ENCODE results near the gene PBX3.

Gene PBX3

GRCh38 chr9:125881042-125881441, 133.9 kb downstream of the PBX3 start:
- DNase-seq: no peak

DNA sequence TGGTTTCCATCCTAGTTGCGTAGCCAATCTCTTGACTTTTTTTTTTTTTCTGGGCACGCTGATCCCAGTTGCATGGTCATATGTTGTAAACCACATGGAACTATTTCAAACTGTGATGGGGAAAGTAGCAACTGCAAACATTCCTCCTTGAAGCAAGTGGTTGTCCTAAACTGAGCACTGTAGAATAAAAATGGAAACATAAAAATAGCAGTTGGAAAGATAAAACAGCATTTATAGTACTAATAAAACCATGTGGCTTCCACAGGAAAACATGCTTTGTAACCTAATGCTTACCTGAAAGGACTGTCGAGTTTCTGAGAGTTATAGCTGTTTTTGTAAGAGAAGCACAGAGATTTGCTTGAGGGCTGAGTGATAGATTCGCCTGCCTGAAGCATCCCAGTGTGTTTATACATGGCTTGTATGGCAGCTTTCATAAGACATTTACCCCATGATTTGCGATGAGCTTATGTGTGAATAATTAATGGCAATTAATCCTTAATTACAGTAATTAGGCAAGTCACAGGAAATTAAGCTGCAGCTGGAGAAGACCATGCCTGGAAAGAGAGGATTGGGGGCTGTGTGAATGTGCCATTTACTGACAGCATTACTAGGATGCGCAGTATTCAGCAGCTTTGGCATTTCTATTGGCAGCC, 136.5 kb downstream of the PBX3 start:
- DNase-seq: no peak

- DNase-seq: no peak
Observed at GRCh38 chr9:125884218-125884595, 137.0 kb downstream of the PBX3 start.

GRCh38 chr9:125885405-125886034, 138.3 kb downstream of the PBX3 start:
- DNase-seq: no peak

- no peak for DNase-seq
Observed at GRCh38 chr9:125886365-125886764, 139.2 kb downstream of the PBX3 start.

DNA sequence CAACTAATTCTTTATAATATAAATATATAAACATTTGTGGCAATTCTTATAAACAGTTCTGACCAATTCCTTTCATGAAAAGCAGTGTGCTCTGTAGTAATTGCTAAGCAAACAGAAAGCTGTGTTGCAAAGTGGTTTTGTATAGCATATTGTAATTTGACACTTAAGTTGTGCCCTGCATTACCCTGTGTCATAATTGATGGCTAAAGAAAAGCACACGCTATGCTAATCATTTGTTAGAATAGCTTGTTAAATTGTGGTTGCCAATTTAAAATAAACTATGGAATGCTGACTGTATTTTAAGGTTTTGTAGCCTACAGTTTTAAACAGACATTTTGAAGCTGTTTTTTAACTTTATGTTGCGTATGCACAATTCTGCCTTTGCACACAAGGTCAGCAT, 140.0 kb downstream of the PBX3 start:
- DNase-seq: no peak

DNA sequence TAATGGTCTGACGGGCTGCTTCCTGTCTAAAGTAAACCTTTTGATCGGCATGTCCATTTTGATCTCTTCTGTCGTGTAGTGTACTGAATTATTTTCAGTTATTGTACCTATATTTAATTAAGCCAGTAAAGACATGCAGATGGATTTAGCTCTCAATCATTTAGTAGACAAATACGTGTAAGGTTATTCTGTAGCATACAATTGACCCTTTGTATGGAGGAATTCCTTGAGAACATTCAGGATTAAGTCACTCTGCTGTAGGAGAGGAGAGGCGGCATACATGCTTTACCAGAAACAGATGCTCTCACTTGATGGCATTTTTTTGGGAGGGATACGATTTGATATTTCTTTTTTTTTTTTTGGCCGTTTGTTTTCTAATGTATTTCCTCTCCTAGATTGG, 141.0 kb downstream of the PBX3 start:
- DNase-seq: no peak

DNA sequence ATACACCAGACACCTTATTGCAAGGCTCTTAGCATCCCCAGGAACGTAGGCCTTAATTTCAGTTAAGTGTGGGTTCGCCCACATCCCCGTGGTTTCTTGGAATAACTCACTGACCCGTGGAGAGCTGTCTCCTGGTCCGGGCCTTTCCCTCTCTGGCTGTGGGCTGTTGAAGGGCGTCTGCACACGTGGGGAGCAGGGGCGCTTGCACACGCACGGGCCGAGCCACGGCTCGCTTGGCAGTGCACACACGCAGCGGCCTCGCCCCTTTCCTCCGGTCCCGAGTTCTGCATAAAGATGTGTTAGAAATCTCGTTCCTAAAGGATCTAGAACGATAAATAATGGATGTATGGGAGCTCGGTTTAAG, 141.9 kb downstream of the PBX3 start:
- DNase-seq: no peak

DNA sequence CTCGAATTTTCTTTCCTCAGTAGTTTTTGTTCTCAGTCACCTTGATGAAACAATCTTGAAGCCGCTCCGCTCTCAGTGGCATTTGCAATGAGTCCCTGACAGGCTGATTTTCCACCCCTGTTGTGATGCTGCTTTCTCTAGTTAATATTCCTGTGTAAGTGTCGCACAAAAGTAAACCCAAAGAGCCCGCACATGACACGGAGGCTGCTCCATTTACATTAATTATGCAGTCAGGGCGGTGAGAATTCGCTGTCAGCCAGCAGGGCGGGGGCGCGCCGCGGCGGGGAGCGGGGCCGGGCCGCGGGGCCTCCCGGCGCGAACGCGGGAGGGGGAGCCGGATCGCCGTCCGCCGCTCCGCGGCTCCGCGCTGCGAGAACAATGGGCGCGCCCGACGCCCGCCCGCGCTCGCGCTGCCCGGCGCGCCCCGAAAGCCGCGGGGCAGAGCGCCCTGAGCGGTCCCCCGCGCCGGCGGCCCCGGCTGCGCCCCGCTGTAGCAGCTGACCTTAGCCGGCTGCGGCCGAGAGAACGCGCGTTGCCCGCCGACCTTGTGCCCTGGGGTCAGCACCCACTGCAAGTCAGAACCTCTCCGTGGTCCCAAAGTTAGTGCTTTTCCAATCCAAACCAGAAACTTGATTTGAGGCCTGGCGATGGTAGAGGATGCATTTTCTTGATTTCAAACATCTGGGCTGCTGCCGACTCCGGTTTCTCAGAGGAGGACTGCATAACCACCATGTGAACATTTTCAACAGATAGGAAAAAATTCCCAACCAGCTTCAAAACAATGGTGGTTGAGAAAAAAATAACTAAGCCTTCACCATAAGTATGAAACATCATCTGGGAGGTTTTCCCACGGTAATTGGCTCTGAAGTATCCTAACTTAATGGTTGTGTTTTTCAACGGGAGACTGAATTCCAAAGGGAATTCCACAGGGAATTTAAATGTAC, 142.6 kb downstream of the PBX3 start:
- peak; percentile 25 to 37 for DNase-seq

DNA sequence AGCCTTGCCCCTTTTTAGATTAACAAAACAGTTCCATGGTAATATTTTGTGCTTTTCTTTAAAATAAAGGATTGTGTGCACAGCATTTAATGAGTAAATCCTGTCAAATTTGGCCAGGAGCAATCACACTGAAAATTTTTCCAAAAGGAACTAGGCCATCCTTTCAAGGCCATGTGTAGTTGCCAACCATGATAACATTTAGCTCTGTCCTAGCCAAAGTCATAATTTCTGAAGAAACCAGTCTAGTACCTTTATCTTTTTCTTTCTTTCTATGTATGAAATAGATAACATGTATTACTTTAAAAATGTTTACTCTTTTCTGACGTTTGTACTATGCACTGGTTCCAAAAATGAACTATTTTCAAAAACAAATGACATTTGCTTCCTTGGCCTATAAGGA, 143.7 kb downstream of the PBX3 start:
- no peak for DNase-seq

GRCh38 chr9:125893277-125893676, 146.1 kb downstream of the PBX3 start:
- no peak for DNase-seq

GRCh38 chr9:125894566-125894965, 147.4 kb downstream of the PBX3 start:
- DNase-seq: no peak

DNA sequence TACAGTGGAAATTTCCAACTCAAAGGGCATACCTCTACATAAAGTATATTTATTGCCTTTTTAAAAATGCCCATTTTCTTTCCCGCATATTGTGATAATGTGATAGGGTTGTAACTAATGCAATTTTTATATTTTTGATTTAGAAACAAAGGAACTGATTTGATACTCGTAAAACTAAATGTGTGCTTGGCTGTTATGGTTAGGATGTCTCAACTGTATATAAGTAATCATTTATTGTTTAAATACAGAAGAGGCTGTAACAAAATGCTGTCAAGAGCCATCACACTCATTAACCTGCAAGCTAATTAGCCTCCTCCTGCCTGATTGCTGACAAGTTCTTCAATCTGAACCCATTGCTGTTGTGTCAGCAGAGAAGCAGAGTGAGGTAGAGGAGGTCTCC, 149.2 kb downstream of the PBX3 start:
- no peak for DNase-seq

- no peak for DNase-seq
Observed at GRCh38 chr9:125896964-125897363, 149.8 kb downstream of the PBX3 start.

GRCh38 chr9:125897481-125897880, 150.3 kb downstream of the PBX3 start:
- no peak for DNase-seq

DNA sequence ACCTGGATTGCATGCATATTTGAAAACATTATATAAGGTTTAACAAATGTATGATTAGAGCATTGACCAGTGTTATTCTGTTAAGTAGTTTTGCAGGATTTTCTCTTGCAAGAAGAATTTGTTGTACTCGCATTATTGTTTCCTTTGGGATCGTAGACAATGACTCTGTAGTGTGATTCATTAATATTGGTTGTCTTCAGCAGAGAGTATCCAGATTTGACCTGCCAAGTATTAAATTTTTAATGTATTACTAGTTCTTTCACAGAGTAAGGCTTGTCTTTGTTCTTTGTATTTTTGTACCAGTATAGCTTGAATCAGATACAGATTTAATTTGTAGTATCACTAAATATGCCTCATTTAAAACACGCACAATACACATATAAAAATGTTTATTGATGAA, 155.0 kb downstream of the PBX3 start:
- DNase-seq: no peak

DNA sequence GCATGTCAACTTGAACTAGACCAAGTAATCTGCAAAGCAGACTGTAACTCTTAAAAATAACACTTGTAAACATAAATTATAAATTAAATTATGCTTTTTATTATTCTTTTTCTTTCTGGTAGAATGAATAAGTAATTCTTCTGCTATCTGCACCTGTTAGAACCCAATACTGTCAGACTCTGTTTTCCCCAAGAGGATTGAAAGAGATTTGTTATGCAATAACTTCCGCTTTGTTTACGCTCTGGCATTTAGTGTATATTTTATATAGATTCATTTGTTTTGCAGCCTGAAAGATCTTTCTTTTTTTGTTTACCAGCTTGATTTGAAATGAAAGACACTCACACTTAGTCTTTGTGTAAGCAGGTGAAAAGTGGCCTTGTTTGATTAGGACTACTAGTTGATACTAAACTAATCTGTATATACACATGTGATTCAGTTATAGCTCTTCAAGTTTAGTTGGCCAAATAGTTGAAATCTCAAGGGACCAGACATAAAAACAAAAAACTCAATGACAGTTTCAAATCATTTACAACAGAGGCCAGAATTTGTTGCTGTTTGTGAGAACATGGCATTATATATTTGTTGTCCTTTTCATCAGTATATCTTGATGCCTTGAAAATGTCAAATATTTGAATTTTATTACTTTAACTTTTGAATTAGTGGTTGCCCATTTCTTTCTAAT, 155.8 kb downstream of the PBX3 start:
- DNase-seq: no peak

GRCh38 chr9:125904155-125904851, 157.1 kb downstream of the PBX3 start:
- no peak for DNase-seq

GRCh38 chr9:125906144-125906543, 159.0 kb downstream of the PBX3 start:
- DNase-seq: no peak

DNA sequence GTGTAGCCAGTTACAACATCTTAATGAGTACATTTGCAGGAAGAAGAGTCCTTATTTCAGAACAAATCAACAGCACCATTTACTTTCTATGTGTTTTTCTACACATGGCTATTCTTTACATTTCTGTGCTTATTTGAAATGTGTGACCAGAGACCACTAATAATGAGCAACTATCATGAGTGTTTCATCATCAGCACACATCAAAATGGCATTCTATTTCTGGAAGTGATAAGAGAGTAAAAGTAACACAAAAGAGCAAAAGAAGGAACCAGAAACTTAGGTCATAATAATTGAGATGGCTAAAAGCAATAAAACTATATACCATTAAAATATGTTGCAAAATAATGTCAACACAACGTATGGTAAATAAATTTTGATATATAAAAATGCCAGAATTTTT, 159.7 kb downstream of the PBX3 start:
- no peak for DNase-seq

DNA sequence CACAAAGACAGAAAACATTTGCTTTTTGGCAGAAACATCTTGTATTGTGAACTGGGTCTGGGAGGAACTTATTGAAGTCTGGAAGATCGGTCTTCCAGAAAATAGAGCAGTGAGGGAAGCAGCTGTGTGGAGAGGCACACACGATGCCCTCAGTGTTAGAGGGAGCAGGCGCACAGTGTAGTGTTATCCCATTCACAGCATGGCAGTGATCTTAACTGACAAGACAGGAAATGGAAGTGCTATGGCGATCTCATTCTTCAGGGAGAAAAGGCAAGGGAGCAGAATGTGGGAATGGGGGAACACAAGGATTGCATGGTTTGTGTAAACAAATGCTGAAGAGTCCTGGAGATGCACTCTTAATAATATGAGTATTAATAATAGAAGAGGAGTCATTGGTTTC, 161.0 kb downstream of the PBX3 start:
- DNase-seq: no peak

GRCh38 chr9:125908966-125909365, 161.8 kb downstream of the PBX3 start:
- DNase-seq: no peak

GRCh38 chr9:125909459-125909858, 162.3 kb downstream of the PBX3 start:
- DNase-seq: no peak
